Stimulated activated CD8-positive, alpha-beta memory T cell treated with anti-CD3 and anti-CD28 coated beads, Interleukin-12 subunit alpha, Interleukin-12 subunit beta, amount 100 ng/mL, for 4 hours (primary cell): Measurements from ENCODE around the gene KIZ.
A peak's percentile ranks its signal among the peaks of the same experiment; 100 is the strongest.
"Not testable (repeated sequence)": the region's sequence is repeated elsewhere in the genome, so short reads cannot be mapped to it uniquely, and the experiment has no call there.

ENCODE experiments used
- DNase-seq: peaks from one replicate; pipeline ENCODE4 v3.0.0-alpha.2; 2020; ENCODE audit warnings: low read depth

KIZ gene

GRCh38 chr20:21230220-21230619 is 104.3 kb downstream of the KIZ start:
- no peak for DNase-seq

- DNase-seq, result no peak
Observed at GRCh38 chr20:21230686-21231085, 104.8 kb downstream of the KIZ start.

- no peak for DNase-seq
Observed at GRCh38 chr20:21232546-21233280, 106.8 kb downstream of the KIZ start.

GRCh38 chr20:21234324-21234723 is 108.4 kb downstream of the KIZ start:
- no peak for DNase-seq

GRCh38 chr20:21234806-21235483 is 109.1 kb downstream of the KIZ start:
- no peak for DNase-seq

GRCh38 chr20:21235484-21236445 is 109.9 kb downstream of the KIZ start:
- peak; percentile 4 for DNase-seq

GRCh38 chr20:21237956-21238799 is 112.3 kb downstream of the KIZ start:
- DNase-seq, result no peak

GRCh38 chr20:21238818-21239536 is 113.1 kb downstream of the KIZ start:
- no peak for DNase-seq

- DNase-seq, result no peak
Observed at GRCh38 chr20:21240394-21240793, 114.5 kb downstream of the KIZ start.

- no peak for DNase-seq
Observed at GRCh38 chr20:21241406-21241805, 115.5 kb downstream of the KIZ start.

- no peak for DNase-seq
Observed at GRCh38 chr20:21243811-21244210, 117.9 kb downstream of the KIZ start.

- DNase-seq, result no peak
Observed at GRCh38 chr20:21244808-21245207, 118.9 kb downstream of the KIZ start.

- no peak for DNase-seq
Observed at GRCh38 chr20:21246161-21246560, 120.3 kb downstream of the KIZ start.

- DNase-seq, result not testable (repeated sequence)
Observed at GRCh38 chr20:21247603-21248095, 121.8 kb downstream of the KIZ start.

GRCh38 chr20:21251278-21251677 is 125.4 kb downstream of the KIZ start:
- DNase-seq, result no peak

GRCh38 chr20:21257192-21257591 is 131.3 kb downstream of the KIZ start:
- no peak for DNase-seq

- no peak for DNase-seq
Observed at GRCh38 chr20:21258411-21258810, 132.5 kb downstream of the KIZ start.

GRCh38 chr20:21259346-21259745 is 133.5 kb downstream of the KIZ start:
- no peak for DNase-seq

GRCh38 chr20:21262812-21263211 is 136.9 kb downstream of the KIZ start:
- DNase-seq, result no peak

- no peak for DNase-seq
Observed at GRCh38 chr20:21265261-21266190, 139.6 kb downstream of the KIZ start.
